Sigmoid colon (tissue), 7 donors: ENCODE measurements around the gene RSPRY1. TPM values are rescaled to one million over a fixed set of nuclear protein-coding genes. Genes with fewer than 3 reads are reported as not detected.
"Not testable (repeated sequence)": the region's sequence is repeated elsewhere in the genome, so short reads cannot be mapped to it uniquely, and the experiment has no call there.

Experiments
- DNase-seq: peaks from one replicate; pipeline ENCODE4 v3.0.0-alpha.2; 2019
- H3K27ac ChIP-seq, 4 donors: fragments of 200-600 bp; sonication (generic); one replicate each; pipeline ENCODE4 v1.5.1; 2016 to 2019; ENCODE audit warnings: mild to moderate bottlenecking in 1 of 4
- H3K27me3 ChIP-seq, 3 donors: fragments of 200-600 bp; sonication (generic); one replicate each; pipeline ENCODE4 v1.5.1; 2019; ENCODE audit warnings: mild to moderate bottlenecking in 1 of 3
- H3K36me3 ChIP-seq, 4 donors: fragments of 200-600 bp; sonication (generic); one replicate each; pipeline ENCODE4 v1.5.1; 2016 to 2019
- H3K4me1 ChIP-seq, 4 donors: fragments of 200-600 bp; sonication (generic); one replicate each; pipeline ENCODE4 v1.5.1; 2017 to 2019
- H3K4me3 ChIP-seq, 4 donors: fragments of 200-600 bp; sonication (generic); one replicate each; pipeline ENCODE4 v1.5.1; 2017 to 2019; ENCODE audit warnings: mild to moderate bottlenecking in 2 of 4, moderate library complexity in 1 of 4
- H3K9me3 ChIP-seq, 4 donors: fragments of 200-600 bp in 3 of 4; sonication (generic) in 3 of 4; one replicate each; pipeline versions ENCODE4 v1.5.1 to v1.6.1; 2013 to 2019
- EP300 ChIP-seq, 4 donors: sonication (generic); formaldehyde crosslinking; IDR thresholded peaks; one replicate each; pipeline ENCODE4 v1.6.1; 2017; ENCODE audit warnings: antibody characterized with exemption in 4 of 4
- POLR2A ChIP-seq, 2 donors: fragments of 450-650 bp; IDR thresholded peaks; one replicate each; pipeline ENCODE4 v1.6.1; 2016; ENCODE audit warnings: antibody characterized with exemption in 2 of 2, mild to moderate bottlenecking in 2 of 2, moderate library complexity in 2 of 2
- POLR2AphosphoS5 ChIP-seq, 4 donors: sonication (generic); formaldehyde crosslinking; IDR thresholded peaks; one replicate each; pipeline ENCODE4 v1.6.1; 2017; ENCODE audit warnings: antibody characterized with exemption in 4 of 4
- WGBS, 2 donors: extraction: QIAGEN DNeasy Blood & Tissue Kit; methylation state at CpG; one replicate each; pipeline ENCODE4 v1.1.7; 2013; 5-methylcytosine and 5-hydroxymethylcytosine counted together
- intact Hi-C: fragments of 100-400 bp; cut with DNase I; formaldehyde crosslinking; loops from one replicate; pipeline ENCODE4 v1.15.1; 2023
- polyA plus RNA-seq, 3 donors: library from polyadenylated mRNA; stranded (reverse); fragments of 200-250 nt; gene quantifications; one replicate each; pipeline ENCODE4 v1.2.3, GENCODE V29; 2013
- total RNA-seq, 4 donors: library from RNA; depleted of rRNA; stranded (reverse); fragments of >200 nt; gene quantifications; one replicate each; pipeline ENCODE4 v1.1.0, GENCODE V29; 2016
- TF ChIP-seq, protein P1 (sequence below), 4 experiments: fragments of 450-650 bp in 3 of 4; fragments of 200-600 bp in 1 of 4; IDR thresholded peaks; one replicate each; pipeline ENCODE4 v1.5.1; 2016 to 2019; ENCODE audit warnings: antibody characterized with exemption in 4 of 4, mild to moderate bottlenecking in 3 of 4, moderate library complexity in 2 of 4
- donor health status: healthy with polysubstance abuse.
- donor health status: Bipolar disorder and iron deficiency.
- donor health status: healthy.

The RSPRY1 gene
- total and polyA plus RNA-seq, 7 donors, result 12.6 to 42.7 (median 30.6) TPM

DNA sequence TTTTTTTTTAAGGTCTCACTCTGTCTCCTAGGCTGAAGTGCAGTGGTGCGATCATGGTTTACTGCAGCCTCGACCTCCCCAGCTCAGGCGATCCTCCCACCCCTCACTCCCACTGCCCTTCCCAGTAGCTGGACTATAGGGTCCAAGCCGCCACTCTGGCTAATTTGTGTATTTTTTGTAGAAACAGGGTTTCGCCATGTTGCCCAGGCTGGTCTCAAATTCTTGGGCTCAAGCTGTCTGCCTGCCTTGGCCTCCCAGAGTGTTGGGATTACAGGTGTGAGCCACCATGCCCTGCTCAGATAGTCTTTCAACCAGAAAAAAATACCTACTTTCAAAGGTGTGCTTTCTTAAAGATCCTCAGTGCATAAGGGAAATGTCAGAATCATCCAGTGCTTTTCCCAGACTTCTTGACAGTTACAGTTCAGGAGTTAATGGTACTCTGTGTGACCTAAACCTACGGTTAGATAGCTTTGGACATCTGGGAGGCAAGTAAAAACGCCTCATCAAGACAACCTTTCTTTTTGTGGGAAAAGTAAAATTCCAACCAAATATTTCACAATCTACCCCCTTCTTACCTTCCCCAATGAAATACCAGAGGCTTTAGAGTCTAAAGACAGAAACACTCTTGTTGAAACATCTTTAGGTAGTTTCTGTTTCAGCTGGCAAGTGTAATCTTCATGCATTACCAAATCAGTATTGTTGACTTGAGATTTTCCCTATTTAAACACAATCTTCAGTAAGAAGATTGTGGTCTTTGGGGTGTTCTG is 6.8 kb downstream of the RSPRY1 start:
- Histone ChIP-seq H3K27me3 (no peaks in the 10 kb centered on the region), H3K4me3 (no peak overlapping the region), H3K4me1 (peaks cover 0 to 95% (median 86%) of the 10 kb centered on the region in 4 donors), H3K36me3 (no peaks in the 10 kb centered on the region), H3K9me3 (no peaks in the 10 kb centered on the region), H3K27ac (peak overlapping the region in 3 of 4 donors; percentile 58 to 82 (median 73))
- DNase-seq, result no peak
- intact Hi-C loops, result no loop called here
- 86 to 88% methylated on average over 7 of the region's 7 CpGs for WGBS, 2 donors
- TF ChIP-seq POLR2A (IDR thresholded peaks at IDR 0.05), result no peak
- TF ChIP-seq, protein P1, sequence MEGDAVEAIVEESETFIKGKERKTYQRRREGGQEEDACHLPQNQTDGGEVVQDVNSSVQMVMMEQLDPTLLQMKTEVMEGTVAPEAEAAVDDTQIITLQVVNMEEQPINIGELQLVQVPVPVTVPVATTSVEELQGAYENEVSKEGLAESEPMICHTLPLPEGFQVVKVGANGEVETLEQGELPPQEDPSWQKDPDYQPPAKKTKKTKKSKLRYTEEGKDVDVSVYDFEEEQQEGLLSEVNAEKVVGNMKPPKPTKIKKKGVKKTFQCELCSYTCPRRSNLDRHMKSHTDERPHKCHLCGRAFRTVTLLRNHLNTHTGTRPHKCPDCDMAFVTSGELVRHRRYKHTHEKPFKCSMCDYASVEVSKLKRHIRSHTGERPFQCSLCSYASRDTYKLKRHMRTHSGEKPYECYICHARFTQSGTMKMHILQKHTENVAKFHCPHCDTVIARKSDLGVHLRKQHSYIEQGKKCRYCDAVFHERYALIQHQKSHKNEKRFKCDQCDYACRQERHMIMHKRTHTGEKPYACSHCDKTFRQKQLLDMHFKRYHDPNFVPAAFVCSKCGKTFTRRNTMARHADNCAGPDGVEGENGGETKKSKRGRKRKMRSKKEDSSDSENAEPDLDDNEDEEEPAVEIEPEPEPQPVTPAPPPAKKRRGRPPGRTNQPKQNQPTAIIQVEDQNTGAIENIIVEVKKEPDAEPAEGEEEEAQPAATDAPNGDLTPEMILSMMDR (IDR thresholded peaks at IDR 0.05), result no peak
- no peak for TF ChIP-seq EP300 (IDR thresholded peaks at IDR 0.05)
- TF ChIP-seq POLR2AphosphoS5 (IDR thresholded peaks at IDR 0.05), result no peak

DNA sequence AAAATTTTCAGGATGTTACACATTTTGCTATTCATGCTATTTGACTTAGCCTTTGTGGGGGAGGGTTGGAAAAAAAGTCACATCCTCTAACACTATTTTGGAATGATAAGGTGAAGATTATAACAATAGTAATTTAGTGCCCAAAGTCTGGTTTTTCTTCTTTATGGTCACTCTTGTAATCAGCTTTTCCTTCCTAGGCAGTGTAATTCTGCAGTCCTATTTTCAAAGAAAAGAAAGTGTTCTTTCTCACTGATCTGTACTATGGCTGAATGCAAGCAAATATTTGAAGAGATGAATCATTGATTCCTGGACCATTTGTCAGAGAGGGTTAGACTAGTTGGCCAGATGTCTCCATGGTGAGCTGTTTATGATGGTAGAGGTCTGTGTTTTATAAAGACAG is 8.4 kb downstream of the RSPRY1 start:
- peak overlapping the region; percentile 37 to 82 (median 66) for H3K27ac ChIP-seq
- peak overlapping the region in 1 of 4 donors; percentile 17 for H3K4me3 ChIP-seq
- H3K36me3 ChIP-seq, result no peaks in the 10 kb centered on the region
- no peaks in the 10 kb centered on the region for H3K9me3 ChIP-seq
- no peaks in the 10 kb centered on the region for H3K27me3 ChIP-seq
- H3K4me1 ChIP-seq, result peaks cover 0 to 94% (median 76%) of the 10 kb centered on the region in 4 donors
- intact Hi-C loops, result no loop called here
- TF ChIP-seq POLR2AphosphoS5 (IDR thresholded peaks at IDR 0.05) (peak in 3 of 4 donors; percentile 28 to 64 (median 41)), POLR2A (IDR thresholded peaks at IDR 0.05) (no peak)
- DNase-seq, result no peak

DNA sequence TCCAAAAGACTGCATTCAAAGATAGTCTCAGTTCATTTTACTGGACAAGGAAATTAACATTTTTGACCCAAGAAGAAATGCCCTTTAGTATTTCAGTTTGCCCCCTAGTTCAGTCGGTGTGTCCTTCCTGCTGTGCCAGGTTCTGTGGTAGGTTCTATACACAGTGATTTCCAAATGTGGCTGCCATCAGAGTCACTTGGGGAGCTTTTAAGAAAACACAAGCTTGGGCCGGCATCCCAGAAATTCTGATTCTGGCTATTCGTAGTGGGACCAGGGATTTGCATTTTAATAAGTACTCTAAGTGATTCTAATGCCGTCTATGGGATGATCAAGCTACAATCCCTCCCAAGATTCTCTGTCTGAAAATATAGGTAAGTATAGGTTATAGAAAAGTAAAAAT is 10.2 kb downstream of the RSPRY1 start:
- Histone ChIP-seq H3K27ac (peak overlapping the region in 3 of 4 donors; percentile 23 to 82 (median 73)), H3K4me1 (peaks cover 0 to 76% (median 59%) of the 10 kb centered on the region in 4 donors), H3K36me3 (no peaks in the 10 kb centered on the region), H3K27me3 (no peaks in the 10 kb centered on the region), H3K4me3 (no peak overlapping the region), H3K9me3 (no peaks in the 10 kb centered on the region)
- no peak for TF ChIP-seq POLR2AphosphoS5 (IDR thresholded peaks at IDR 0.05)
- TF ChIP-seq, protein P1 (IDR thresholded peaks at IDR 0.05), result no peak
- no peak for TF ChIP-seq POLR2A (IDR thresholded peaks at IDR 0.05)
- no peak for TF ChIP-seq EP300 (IDR thresholded peaks at IDR 0.05)
- no peak for DNase-seq
- intact Hi-C loops, result no loop called here
- WGBS, 2 donors, result 92 to 93% methylated on average over 4 of the region's 4 CpGs

DNA sequence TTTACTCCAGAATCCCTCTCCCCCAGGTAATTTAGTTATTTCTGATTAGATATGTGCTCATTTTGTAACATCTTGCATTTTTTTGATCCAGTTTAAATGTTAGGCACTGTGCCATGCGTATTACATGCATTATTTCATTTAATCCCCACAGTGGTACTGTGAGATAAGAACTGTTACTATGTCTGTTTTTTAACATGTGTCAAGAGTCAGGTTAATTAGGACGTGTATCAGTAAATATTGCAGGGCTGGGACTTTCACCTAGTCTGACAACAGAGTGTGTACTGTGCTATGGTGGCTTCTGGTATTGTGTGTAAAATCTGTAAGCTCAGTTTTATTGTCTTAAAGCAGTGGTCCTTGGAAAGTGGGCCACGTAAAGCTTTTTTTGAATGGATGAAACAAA is 10.6 kb downstream of the RSPRY1 start:
- DNase-seq, result no peak
- intact Hi-C loops, result no loop called here
- Histone ChIP-seq H3K36me3 (no peaks in the 10 kb centered on the region), H3K9me3 (no peaks in the 10 kb centered on the region), H3K27me3 (no peaks in the 10 kb centered on the region), H3K27ac (peak overlapping the region in 3 of 4 donors; percentile 23 to 82 (median 73)), H3K4me1 (peaks cover 0 to 71% (median 54%) of the 10 kb centered on the region in 4 donors), H3K4me3 (no peak overlapping the region)
- no peak for TF ChIP-seq EP300 (IDR thresholded peaks at IDR 0.05)
- TF ChIP-seq, protein P1 (IDR thresholded peaks at IDR 0.05), result no peak
- TF ChIP-seq POLR2A (IDR thresholded peaks at IDR 0.05), result no peak
- WGBS, 2 donors, result 73 to 81% methylated on average over 3 of the region's 3 CpGs

DNA sequence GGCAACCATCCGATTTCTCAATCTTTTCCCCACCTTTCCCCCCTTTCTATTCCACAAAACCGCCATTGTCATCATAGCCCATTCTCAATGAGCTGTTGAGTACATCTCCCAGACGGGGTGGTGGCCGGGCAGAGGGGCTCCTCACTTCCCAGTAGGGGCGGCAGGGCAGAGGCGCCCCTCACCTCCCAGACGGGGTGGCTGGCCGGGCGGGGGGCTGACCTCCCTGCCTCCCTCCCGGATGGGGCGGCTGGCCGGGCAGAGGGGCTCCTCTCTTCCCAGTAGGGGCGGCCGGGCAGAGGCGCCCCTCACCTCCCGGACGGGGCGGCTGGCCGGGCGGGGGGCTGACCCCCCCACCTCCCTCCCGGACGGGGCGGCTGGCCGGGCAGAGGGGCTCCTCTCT is 14.2 kb downstream of the RSPRY1 start:
- H3K27ac ChIP-seq, H3K9me3 ChIP-seq, DNase-seq, intact Hi-C loops, H3K4me3 ChIP-seq, H3K27me3 ChIP-seq: not testable (repeated sequence)
- peaks cover 0 to 36% (median 25%) of the 10 kb centered on the region in 4 donors for H3K4me1 ChIP-seq
- WGBS, 2 donors, result 96 to 98% methylated on average over 16 to 18 of the region's 24 CpGs
- peaks cover 4 to 12% (median 7%) of the 10 kb centered on the region in 4 donors for H3K36me3 ChIP-seq

DNA sequence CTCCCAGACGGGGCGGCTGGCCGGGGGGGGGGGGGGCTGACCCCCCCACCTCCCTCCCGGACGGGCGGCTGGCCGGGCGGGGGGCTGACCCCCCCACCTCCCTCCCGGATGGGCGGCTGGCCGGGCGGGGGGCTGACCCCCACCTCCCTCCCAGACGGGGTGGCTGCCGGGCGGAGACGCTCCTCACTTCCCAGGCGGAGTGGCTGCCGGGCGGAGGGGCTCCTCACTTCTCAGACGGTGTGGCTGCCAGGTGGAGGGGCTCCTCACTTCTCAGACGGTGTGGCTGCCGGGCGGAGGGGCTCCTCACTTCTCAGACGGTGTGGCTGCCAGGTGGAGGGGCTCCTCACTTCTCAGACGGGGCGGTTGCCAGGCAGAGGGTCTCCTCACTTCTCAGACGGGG is 14.8 kb downstream of the RSPRY1 start:
- Histone ChIP-seq H3K36me3 (peaks cover 4 to 18% (median 10%) of the 10 kb centered on the region in 4 donors), H3K4me1 (peaks cover 0 to 30% (median 22%) of the 10 kb centered on the region in 4 donors)
- H3K27me3 ChIP-seq, intact Hi-C loops, H3K9me3 ChIP-seq, DNase-seq, H3K27ac ChIP-seq, H3K4me3 ChIP-seq: not testable (repeated sequence)
- WGBS, 2 donors, result 88 to 94% methylated on average over 27 of the region's 27 CpGs
